GM12801 (cell line): Measurements from ENCODE around the gene FNIP2.

ENCODE experiments used
- CTCF ChIP-seq: IDR thresholded peaks from one replicate; pipeline ENCODE4 v1.5.1; 2011; ENCODE audit warnings: control low read depth; ENCODE audit not compliant: insufficient read length; ENCODE audit errors: extremely low read depth

The FNIP2 gene

GRCh38 chr4:158778712-158779111 lies 9.9 kb downstream of the FNIP2 start:
- no peak for TF ChIP-seq CTCF

GRCh38 chr4:158781963-158782362 lies 13.1 kb downstream of the FNIP2 start:
- TF ChIP-seq CTCF: no peak

GRCh38 chr4:158782551-158783360 lies 13.9 kb downstream of the FNIP2 start:
- TF ChIP-seq CTCF: no peak

GRCh38 chr4:158783785-158784184 lies 15.0 kb downstream of the FNIP2 start:
- no peak for TF ChIP-seq CTCF

GRCh38 chr4:158785718-158786117 lies 16.9 kb downstream of the FNIP2 start:
- no peak for TF ChIP-seq CTCF

GRCh38 chr4:158786121-158786601 lies 17.3 kb downstream of the FNIP2 start:
- no peak for TF ChIP-seq CTCF

GRCh38 chr4:158786955-158787354 lies 18.1 kb downstream of the FNIP2 start:
- TF ChIP-seq CTCF: no peak
